Breast epithelium (tissue), 3 donors: ENCODE measurements around the gene SNAI3.

ENCODE experiments used
- POLR2A ChIP-seq: fragments of 450-650 bp; IDR thresholded peaks from one replicate; pipeline ENCODE4 v1.6.1; 2016; ENCODE audit warnings: antibody characterized with exemption, mild to moderate bottlenecking, moderate library complexity
- POLR2AphosphoS5 ChIP-seq, 3 donors: sonication (generic); formaldehyde crosslinking; IDR thresholded peaks; one replicate each; pipeline ENCODE4 v1.6.1; 2017; ENCODE audit warnings: antibody characterized with exemption in 3 of 3
- TF ChIP-seq, protein P1 (sequence below), 3 donors: fragments of 450-650 bp; IDR thresholded peaks; one replicate each; pipeline ENCODE4 v1.5.1; 2016 to 2017; ENCODE audit warnings: antibody characterized with exemption in 3 of 3, mild to moderate bottlenecking in 3 of 3, moderate library complexity in 3 of 3

DNA sequence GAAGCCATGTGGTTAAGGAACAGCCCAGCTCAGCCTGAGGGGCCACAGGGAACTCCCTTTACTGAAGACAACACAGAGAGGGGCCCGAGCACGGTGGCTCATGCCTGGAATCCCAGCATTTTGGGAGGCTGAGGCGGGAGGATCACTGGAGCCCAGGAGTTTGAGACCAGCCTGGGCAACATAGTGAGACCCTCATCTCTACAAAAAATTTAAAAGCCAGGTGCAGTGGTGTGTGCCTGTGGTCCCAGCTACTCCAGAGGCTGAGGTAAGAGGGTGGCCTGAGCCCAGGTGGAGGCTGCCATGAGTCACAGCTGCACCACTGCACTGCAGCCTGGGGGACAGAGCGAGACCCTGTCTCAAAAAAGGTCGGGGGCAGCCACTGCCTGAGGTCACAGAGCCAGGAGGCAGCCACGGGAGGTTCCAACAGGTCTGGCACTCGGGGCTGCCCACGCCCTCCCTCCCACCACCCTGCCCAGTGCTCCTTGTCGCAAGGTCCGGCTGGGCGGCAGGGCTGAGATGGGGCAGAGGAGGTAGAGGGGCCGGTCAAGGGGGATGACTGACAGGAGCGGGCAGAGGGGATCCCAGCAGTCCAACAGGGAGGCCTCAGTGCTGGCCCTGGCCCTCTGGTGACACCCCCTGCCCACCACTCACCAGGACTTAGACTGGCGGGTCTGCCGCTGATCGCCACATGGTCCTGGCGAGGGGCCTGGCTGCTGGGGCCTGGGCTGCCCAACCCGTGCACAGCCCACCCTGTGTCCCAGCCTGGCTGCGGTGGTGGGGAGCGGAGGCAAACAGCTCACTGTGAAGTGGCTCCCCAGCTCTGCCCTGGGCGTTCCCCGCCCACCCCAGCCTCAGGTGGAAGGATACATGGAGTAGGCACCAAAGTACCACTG, 38.9 kb downstream of the SNAI3 start:
- no peak for TF ChIP-seq POLR2A
- TF ChIP-seq, protein P1, sequence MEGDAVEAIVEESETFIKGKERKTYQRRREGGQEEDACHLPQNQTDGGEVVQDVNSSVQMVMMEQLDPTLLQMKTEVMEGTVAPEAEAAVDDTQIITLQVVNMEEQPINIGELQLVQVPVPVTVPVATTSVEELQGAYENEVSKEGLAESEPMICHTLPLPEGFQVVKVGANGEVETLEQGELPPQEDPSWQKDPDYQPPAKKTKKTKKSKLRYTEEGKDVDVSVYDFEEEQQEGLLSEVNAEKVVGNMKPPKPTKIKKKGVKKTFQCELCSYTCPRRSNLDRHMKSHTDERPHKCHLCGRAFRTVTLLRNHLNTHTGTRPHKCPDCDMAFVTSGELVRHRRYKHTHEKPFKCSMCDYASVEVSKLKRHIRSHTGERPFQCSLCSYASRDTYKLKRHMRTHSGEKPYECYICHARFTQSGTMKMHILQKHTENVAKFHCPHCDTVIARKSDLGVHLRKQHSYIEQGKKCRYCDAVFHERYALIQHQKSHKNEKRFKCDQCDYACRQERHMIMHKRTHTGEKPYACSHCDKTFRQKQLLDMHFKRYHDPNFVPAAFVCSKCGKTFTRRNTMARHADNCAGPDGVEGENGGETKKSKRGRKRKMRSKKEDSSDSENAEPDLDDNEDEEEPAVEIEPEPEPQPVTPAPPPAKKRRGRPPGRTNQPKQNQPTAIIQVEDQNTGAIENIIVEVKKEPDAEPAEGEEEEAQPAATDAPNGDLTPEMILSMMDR (IDR thresholded peaks at IDR 0.05), result no peak
- TF ChIP-seq POLR2AphosphoS5 (IDR thresholded peaks at IDR 0.05), result no peak
